ENCODE results near the gene HOXA4. TPM values are rescaled to one million over a fixed set of nuclear protein-coding genes. Genes with fewer than 3 reads are reported as not detected.

The HOXA4 gene
- total RNA-seq, 1 donor from 2014 or later = 0.31 TPM

- H3K4me1 Mint-ChIP-seq (ENCODE audit: unreplicated experiment) = peaks cover 43% of the 10 kb centered on the region
- no peak for DNase-seq (ENCODE audit: low spot score)
- H3K9me3 Mint-ChIP-seq (ENCODE audit: unreplicated experiment) = no peaks in the 10 kb centered on the region
- H3K4me3 Mint-ChIP-seq (ENCODE audit: unreplicated experiment) = peak overlapping the region; percentile 51
- H3K27ac Mint-ChIP-seq (ENCODE audit: unreplicated experiment) = no peak overlapping the region
- peaks cover 30% of the 10 kb centered on the region for H3K27me3 Mint-ChIP-seq (ENCODE audit: unreplicated experiment)
- peaks cover 4% of the 10 kb centered on the region for H3K36me3 Mint-ChIP-seq (ENCODE audit: low read depth, unreplicated experiment)
- no peak for TF ChIP-seq CTCF (IDR thresholded peaks at IDR 0.05; ENCODE audit: unreplicated experiment)
Observed at GRCh38 chr7:27169658-27170425, 39.3 kb upstream of the HOXA4 start.

GRCh38 chr7:27168265-27168947, 37.8 kb upstream of the HOXA4 start:
- H3K9me3 Mint-ChIP-seq (ENCODE audit: unreplicated experiment) = no peaks in the 10 kb centered on the region
- peaks cover 50% of the 10 kb centered on the region for H3K4me1 Mint-ChIP-seq (ENCODE audit: unreplicated experiment)
- H3K36me3 Mint-ChIP-seq (ENCODE audit: low read depth, unreplicated experiment) = peaks cover 4% of the 10 kb centered on the region
- H3K27me3 Mint-ChIP-seq (ENCODE audit: unreplicated experiment) = peaks cover 41% of the 10 kb centered on the region
- no peak for DNase-seq (ENCODE audit: low spot score)
- peak overlapping the region; percentile 62 for H3K4me3 Mint-ChIP-seq (ENCODE audit: unreplicated experiment)
- TF ChIP-seq CTCF (IDR thresholded peaks at IDR 0.05; ENCODE audit: unreplicated experiment) = no peak
- H3K27ac Mint-ChIP-seq (ENCODE audit: unreplicated experiment) = no peak overlapping the region

GRCh38 chr7:27167916-27168264, 37.3 kb upstream of the HOXA4 start:
- no peak for TF ChIP-seq CTCF (IDR thresholded peaks at IDR 0.05; ENCODE audit: unreplicated experiment)
- Mint-ChIP-seq H3K27ac (ENCODE audit: unreplicated experiment) (peak overlapping the region; percentile 45), H3K36me3 (ENCODE audit: low read depth, unreplicated experiment) (peaks cover 4% of the 10 kb centered on the region), H3K4me1 (ENCODE audit: unreplicated experiment) (peaks cover 50% of the 10 kb centered on the region), H3K9me3 (ENCODE audit: unreplicated experiment) (no peaks in the 10 kb centered on the region), H3K27me3 (ENCODE audit: unreplicated experiment) (peaks cover 41% of the 10 kb centered on the region), H3K4me3 (ENCODE audit: unreplicated experiment) (no peak overlapping the region)
- DNase-seq (ENCODE audit: low spot score) = no peak

GRCh38 chr7:27166531-27167505, 36.3 kb upstream of the HOXA4 start:
- H3K36me3 Mint-ChIP-seq (ENCODE audit: low read depth, unreplicated experiment) = peaks cover 4% of the 10 kb centered on the region
- H3K27ac Mint-ChIP-seq (ENCODE audit: unreplicated experiment) = no peak overlapping the region
- TF ChIP-seq CTCF (IDR thresholded peaks at IDR 0.05; ENCODE audit: unreplicated experiment) = no peak

More at GRCh38 chr7:27166531-27167505, 36.3 kb upstream of the HOXA4 start:
- no peak for DNase-seq (ENCODE audit: low spot score)
- Mint-ChIP-seq H3K4me1 (ENCODE audit: unreplicated experiment) (peaks cover 44% of the 10 kb centered on the region), H3K4me3 (ENCODE audit: unreplicated experiment) (peak overlapping the region; percentile 6), H3K27me3 (ENCODE audit: unreplicated experiment) (peaks cover 35% of the 10 kb centered on the region), H3K9me3 (ENCODE audit: unreplicated experiment) (no peaks in the 10 kb centered on the region)
